ENCODE data around the gene TCERG1L.

Gene TCERG1L

DNA sequence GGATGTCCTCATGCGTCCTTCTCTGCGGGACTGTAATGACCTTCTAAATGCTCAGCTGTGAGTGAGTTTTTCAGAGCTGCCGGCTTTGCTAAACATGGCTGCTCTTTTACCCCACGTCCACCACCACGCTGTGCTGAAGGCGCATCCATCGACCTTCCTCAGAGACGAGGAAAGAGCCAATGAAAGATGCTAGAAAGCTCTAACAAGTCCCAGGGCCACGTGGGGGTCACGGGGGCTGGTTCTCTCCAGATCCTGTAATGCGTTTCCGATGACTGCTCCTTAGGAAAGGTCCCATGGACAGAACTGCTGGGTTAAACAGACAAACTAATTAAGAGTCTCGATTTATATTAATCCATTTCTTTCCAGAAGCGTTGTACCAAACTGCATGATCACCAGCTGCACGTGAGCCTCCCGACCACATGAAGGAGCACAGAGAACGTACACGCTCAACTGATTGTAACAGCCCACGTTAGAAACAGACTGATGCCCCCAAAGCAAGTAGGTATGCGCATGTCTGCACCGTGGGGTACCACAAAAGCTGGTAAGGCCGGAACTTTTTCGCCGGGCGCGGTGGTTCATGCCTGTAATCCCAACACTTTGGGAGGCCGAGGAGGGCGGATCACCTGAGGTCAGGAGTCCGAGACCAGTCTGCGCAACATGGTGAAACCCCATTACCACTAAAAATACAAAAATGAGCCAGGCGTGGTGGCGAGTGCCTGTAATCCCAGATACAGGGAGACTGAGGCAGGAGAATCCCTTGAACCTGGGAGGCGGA, 109.6 kb downstream of the TCERG1L start:
- Histone ChIP-seq H3K9me2 (replicated peaks; ENCODE audit: low read depth, low read length) (no peaks in the 10 kb centered on the region), H4K20me1 (ENCODE audit: insufficient read depth, low read length, poor library complexity, severe bottlenecking) (no peaks in the 10 kb centered on the region), H3F3A (ENCODE audit: low read depth) (no peaks in the 10 kb centered on the region), H3K27me3 (ENCODE audit: insufficient read depth, low read length, poor library complexity, severe bottlenecking) (no peaks in the 10 kb centered on the region), H3K9me3 (ENCODE audit: insufficient read depth, low read depth, low read length) (peaks cover 8% of the 10 kb centered on the region; the same call in 1 of the 2 replicates), H3K4me2 (ENCODE audit: low read depth, low read length, poor library complexity, severe bottlenecking) (no peak overlapping the region), H3K79me2 (ENCODE audit: insufficient read depth, low read length) (no peaks in the 10 kb centered on the region), H2AFZ (ENCODE audit: low read length) (no peak overlapping the region), H3K4me1 (ENCODE audit: insufficient read depth, low read length, poor library complexity, severe bottlenecking) (no peaks in the 10 kb centered on the region), H3K4me3 (ENCODE audit: low read length, poor library complexity, severe bottlenecking) (no peak overlapping the region), H3K36me3 (ENCODE audit: insufficient read depth, low read length) (no peaks in the 10 kb centered on the region), H3K9ac (ENCODE audit: low read depth, low read length, poor library complexity, severe bottlenecking) (no peak overlapping the region)
- TF ChIP-seq, protein P1, sequence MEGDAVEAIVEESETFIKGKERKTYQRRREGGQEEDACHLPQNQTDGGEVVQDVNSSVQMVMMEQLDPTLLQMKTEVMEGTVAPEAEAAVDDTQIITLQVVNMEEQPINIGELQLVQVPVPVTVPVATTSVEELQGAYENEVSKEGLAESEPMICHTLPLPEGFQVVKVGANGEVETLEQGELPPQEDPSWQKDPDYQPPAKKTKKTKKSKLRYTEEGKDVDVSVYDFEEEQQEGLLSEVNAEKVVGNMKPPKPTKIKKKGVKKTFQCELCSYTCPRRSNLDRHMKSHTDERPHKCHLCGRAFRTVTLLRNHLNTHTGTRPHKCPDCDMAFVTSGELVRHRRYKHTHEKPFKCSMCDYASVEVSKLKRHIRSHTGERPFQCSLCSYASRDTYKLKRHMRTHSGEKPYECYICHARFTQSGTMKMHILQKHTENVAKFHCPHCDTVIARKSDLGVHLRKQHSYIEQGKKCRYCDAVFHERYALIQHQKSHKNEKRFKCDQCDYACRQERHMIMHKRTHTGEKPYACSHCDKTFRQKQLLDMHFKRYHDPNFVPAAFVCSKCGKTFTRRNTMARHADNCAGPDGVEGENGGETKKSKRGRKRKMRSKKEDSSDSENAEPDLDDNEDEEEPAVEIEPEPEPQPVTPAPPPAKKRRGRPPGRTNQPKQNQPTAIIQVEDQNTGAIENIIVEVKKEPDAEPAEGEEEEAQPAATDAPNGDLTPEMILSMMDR (conservative IDR thresholded peaks at IDR 0.05; ENCODE audit: low read length) = no peak
- no peak for TF ChIP-seq EZH2phosphoT487 (IDR thresholded peaks at IDR 0.05; ENCODE audit: borderline replicate concordance)

GRCh38 chr10:131200856-131201470, 110.6 kb downstream of the TCERG1L start:
- Histone ChIP-seq H3K9me2 (replicated peaks; ENCODE audit: low read depth, low read length) (no peaks in the 10 kb centered on the region), H3K4me3 (ENCODE audit: low read length, poor library complexity, severe bottlenecking) (no peak overlapping the region), H3K9ac (ENCODE audit: low read depth, low read length, poor library complexity, severe bottlenecking) (no peak overlapping the region), H3K4me1 (ENCODE audit: insufficient read depth, low read length, poor library complexity, severe bottlenecking) (no peaks in the 10 kb centered on the region), H3K9me3 (ENCODE audit: insufficient read depth, low read depth, low read length) (peaks cover 11% of the 10 kb centered on the region; the same call in 1 of the 2 replicates), H4K20me1 (ENCODE audit: insufficient read depth, low read length, poor library complexity, severe bottlenecking) (no peaks in the 10 kb centered on the region), H3K27me3 (ENCODE audit: insufficient read depth, low read length, poor library complexity, severe bottlenecking) (no peaks in the 10 kb centered on the region), H3K79me2 (ENCODE audit: insufficient read depth, low read length) (no peaks in the 10 kb centered on the region), H3K36me3 (ENCODE audit: insufficient read depth, low read length) (no peaks in the 10 kb centered on the region), H2AFZ (ENCODE audit: low read length) (no peak overlapping the region), H3F3A (ENCODE audit: low read depth) (no peaks in the 10 kb centered on the region), H3K4me2 (ENCODE audit: low read depth, low read length, poor library complexity, severe bottlenecking) (no peak overlapping the region)
- TF ChIP-seq EZH2phosphoT487 (IDR thresholded peaks at IDR 0.05; ENCODE audit: borderline replicate concordance) = no peak
- TF ChIP-seq, protein P1 (conservative IDR thresholded peaks at IDR 0.05; ENCODE audit: low read length) = no peak

GRCh38 chr10:131199646-131200045, 111.9 kb downstream of the TCERG1L start:
- Histone ChIP-seq H2AFZ (ENCODE audit: low read length) (no peak overlapping the region), H3K4me3 (ENCODE audit: low read length, poor library complexity, severe bottlenecking) (no peak overlapping the region), H3K36me3 (ENCODE audit: insufficient read depth, low read length) (no peaks in the 10 kb centered on the region), H3K79me2 (ENCODE audit: insufficient read depth, low read length) (no peaks in the 10 kb centered on the region), H3K9ac (ENCODE audit: low read depth, low read length, poor library complexity, severe bottlenecking) (no peak overlapping the region), H3K4me1 (ENCODE audit: insufficient read depth, low read length, poor library complexity, severe bottlenecking) (no peaks in the 10 kb centered on the region), H3K27me3 (ENCODE audit: insufficient read depth, low read length, poor library complexity, severe bottlenecking) (no peaks in the 10 kb centered on the region), H3K9me2 (replicated peaks; ENCODE audit: low read depth, low read length) (no peaks in the 10 kb centered on the region), H4K20me1 (ENCODE audit: insufficient read depth, low read length, poor library complexity, severe bottlenecking) (no peaks in the 10 kb centered on the region), H3K9me3 (ENCODE audit: insufficient read depth, low read depth, low read length) (peaks cover 4% of the 10 kb centered on the region; the same call in 1 of the 2 replicates), H3F3A (ENCODE audit: low read depth) (no peaks in the 10 kb centered on the region), H3K4me2 (ENCODE audit: low read depth, low read length, poor library complexity, severe bottlenecking) (no peak overlapping the region)
- TF ChIP-seq, protein P1 (conservative IDR thresholded peaks at IDR 0.05; ENCODE audit: low read length) = no peak
- TF ChIP-seq EZH2phosphoT487 (IDR thresholded peaks at IDR 0.05; ENCODE audit: borderline replicate concordance) = no peak
